ENCODE data around the gene GPATCH8.

The GPATCH8 gene

GRCh38 chr17:44527954-44528353 lies 24.7 kb upstream of the GPATCH8 start:
- in situ Hi-C loops (cut with MboI; ENCODE audit: low sequenced_read_pairs) = no loop called here

DNA sequence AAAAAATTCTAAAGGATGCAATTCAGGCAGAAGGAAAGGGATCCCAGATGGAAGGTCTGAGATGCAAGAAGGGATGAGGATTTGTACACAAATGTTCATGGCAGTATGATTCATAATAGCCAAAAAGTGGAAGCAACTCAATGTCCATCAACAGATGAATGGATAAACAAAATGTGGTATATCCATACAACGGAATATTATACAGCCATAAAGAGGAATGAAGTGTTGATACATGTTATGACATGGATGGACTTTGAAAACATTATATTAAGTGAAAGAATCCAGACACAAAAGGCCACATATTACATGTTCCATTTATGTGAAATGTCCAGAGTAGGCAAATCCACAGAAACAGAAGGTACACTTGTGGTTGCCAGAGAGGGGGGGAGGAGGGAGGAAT lies 23.9 kb upstream of the GPATCH8 start:
- in situ Hi-C loops (cut with MboI; ENCODE audit: low sequenced_read_pairs) = no loop called here

DNA sequence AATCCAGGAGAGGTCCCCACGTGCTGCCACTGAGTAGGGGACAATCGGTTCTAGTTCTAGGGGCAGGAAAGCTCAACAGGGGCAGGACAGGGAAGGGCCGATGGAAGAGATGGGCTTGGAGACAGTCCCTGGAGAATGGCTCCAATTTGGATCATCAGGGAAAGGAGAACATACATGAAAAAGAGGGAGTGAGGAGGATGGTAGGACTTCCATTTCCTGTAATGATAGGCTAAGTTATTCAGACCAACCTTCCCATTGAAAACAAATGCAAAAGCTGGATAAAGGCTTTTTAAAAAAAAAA lies 20.4 kb upstream of the GPATCH8 start:
- in situ Hi-C loops (cut with MboI; ENCODE audit: low sequenced_read_pairs) = loop anchor here (5.0 to 25.0 kb wide), 2 partner anchors 121 to 311 kb away; partner anchors contain the start of gene UBTF

- in situ Hi-C loops (cut with MboI; ENCODE audit: low sequenced_read_pairs) = loop anchor here (5.0 to 25.0 kb wide), 2 partner anchors 121 to 311 kb away; partner anchors contain the start of gene UBTF
Observed at GRCh38 chr17:44522883-44523671, 19.9 kb upstream of the GPATCH8 start.

DNA sequence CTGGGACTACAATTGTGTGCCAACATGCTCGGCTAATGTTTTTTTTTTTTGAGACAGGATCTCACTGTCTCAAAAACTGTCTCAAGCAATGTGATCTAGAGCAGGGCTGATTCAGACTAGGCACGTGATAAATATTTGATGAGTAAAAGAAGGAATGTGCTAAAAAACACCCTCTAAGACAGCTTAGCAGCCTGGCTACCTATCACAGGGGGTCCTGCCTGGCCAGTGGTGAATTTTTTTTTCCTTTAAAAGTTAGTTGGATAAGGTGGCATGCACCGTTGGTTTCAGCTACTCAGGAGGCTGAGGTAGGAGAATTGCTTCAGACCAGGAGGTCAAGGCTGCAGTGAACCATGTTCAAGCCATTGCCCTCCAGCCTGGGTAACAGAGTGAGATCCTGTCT lies 14.8 kb upstream of the GPATCH8 start:
- in situ Hi-C loops (cut with MboI; ENCODE audit: low sequenced_read_pairs) = loop anchor here (25.0 kb wide), 1 partner anchor 306 kb away; the partner anchor contains the start of gene UBTF

GRCh38 chr17:44511241-44512134 lies 8.3 kb upstream of the GPATCH8 start:
- in situ Hi-C loops (cut with MboI; ENCODE audit: low sequenced_read_pairs) = loop anchor here (25.0 kb wide), 1 partner anchor 299 kb away; the partner anchor contains the start of gene UBTF

GRCh38 chr17:44506939-44507604 lies 3.9 kb upstream of the GPATCH8 start:
- in situ Hi-C loops (cut with MboI; ENCODE audit: low sequenced_read_pairs) = loop anchor here (25.0 kb wide), 1 partner anchor 295 kb away; the partner anchor contains the start of gene UBTF

GRCh38 chr17:44502598-44503146 lies 534 bp downstream of the GPATCH8 start:
- in situ Hi-C loops (cut with MboI; ENCODE audit: low sequenced_read_pairs) = loop anchor here (25.0 kb wide), 1 partner anchor 290 kb away; the partner anchor contains the start of gene UBTF

GRCh38 chr17:44501866-44502375 lies 1.3 kb downstream of the GPATCH8 start:
- in situ Hi-C loops (cut with MboI; ENCODE audit: low sequenced_read_pairs) = loop anchor here (25.0 kb wide), 1 partner anchor 290 kb away; the partner anchor contains the start of gene UBTF

GRCh38 chr17:44499722-44500121 lies 3.5 kb downstream of the GPATCH8 start:
- in situ Hi-C loops (cut with MboI; ENCODE audit: low sequenced_read_pairs) = loop anchor here (25.0 kb wide), 1 partner anchor 287 kb away; the partner anchor contains the start of gene UBTF

- in situ Hi-C loops (cut with MboI; ENCODE audit: low sequenced_read_pairs) = no loop called here
Observed at GRCh38 chr17:44496815-44497214, 6.4 kb downstream of the GPATCH8 start.

DNA sequence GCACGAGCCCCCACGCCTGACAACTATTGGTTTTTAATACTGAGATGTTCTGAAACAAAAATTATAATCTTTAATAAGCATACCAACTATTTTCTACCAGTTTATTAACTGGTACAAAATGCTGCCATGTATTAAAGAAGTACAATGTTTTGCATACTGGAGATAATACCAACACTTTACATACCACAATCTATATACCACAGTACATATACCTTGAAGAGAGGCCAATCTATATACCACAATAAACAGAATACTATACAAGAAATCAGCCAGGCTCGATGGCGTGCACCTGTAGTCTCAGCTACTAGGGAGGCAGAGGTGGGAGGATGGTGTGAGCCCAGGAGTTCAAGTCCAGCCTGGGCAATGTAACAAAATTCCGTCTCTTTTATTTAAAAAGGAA lies 9.9 kb downstream of the GPATCH8 start:
- in situ Hi-C loops (cut with MboI; ENCODE audit: low sequenced_read_pairs) = no loop called here

GRCh38 chr17:44492706-44493272 lies 10.4 kb downstream of the GPATCH8 start:
- in situ Hi-C loops (cut with MboI; ENCODE audit: low sequenced_read_pairs) = no loop called here

DNA sequence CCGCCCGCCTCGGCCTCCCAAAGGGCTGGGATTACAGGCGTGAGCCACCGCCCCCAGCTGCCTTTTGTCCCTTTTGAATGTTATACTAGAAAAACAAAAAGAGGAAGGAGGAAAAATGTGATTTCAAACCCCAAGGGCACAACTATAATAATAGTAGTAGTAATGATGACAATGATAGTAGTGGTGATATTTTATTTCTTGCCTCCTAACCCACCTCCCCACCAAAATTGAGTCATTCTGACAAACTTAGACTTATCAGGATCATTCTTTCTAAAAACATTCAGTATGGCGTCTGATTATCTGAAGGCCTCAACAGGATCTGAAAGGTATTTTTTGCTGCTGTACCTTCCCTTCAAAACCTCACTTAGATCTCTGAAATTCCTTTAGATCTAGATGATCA lies 13.6 kb downstream of the GPATCH8 start:
- in situ Hi-C loops (cut with MboI; ENCODE audit: low sequenced_read_pairs) = no loop called here

DNA sequence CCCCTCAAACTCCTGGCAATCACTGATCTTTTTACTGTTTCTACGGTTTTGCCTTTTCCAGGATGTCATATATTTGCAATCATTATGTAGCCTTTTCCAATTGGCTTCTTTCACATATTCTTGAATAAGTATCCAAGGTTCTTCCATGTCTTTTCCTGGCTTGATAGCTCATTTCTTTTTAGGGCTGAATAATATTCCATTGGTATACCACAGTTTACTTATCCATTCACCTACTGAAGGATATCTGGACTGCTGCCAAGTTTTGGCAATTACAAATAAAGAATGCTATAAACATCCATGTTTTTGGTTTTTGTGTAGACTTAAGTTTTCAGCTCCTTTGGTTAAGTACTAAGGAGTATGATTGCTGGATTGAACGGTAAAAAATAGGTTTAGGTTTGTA lies 16.0 kb downstream of the GPATCH8 start:
- in situ Hi-C loops (cut with MboI; ENCODE audit: low sequenced_read_pairs) = no loop called here

DNA sequence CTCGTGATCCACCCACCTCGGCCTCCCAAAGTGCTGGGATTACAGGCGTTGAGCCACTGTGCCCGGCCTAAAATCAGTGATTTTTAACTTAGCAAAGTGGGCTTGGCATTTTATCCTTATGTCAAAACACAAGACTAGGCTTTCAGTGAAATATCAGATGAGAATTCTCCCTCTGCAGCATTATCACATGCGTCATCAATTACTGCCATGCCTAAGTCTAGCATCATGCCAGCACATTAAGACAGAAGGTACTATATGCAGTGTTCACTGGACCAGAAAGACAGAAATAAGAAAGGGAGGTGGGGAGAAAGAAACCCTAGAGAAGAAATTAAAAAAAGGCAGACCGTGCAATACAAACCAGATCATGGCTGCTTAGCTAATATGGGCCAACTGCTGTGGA lies 29.8 kb downstream of the GPATCH8 start:
- in situ Hi-C loops (cut with MboI; ENCODE audit: low sequenced_read_pairs) = no loop called here

DNA sequence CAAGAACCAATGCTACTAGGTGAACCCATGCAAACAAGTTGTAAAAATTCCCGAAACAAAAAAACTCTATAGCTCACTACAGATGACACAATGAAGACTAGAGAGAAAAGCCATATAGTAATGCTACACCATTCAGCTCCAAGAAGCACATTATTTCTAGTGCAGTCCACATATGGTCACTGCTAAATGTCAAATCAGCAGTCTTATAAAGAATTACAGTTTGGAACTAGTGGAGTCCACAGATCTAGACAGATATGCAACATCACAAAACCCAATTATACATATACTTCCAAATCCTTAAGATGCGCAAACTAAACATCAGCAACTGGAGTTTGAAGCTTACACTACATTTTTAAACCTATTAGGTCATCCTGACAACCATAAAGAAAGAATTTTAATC lies 33.5 kb downstream of the GPATCH8 start:
- in situ Hi-C loops (cut with MboI; ENCODE audit: low sequenced_read_pairs) = no loop called here

DNA sequence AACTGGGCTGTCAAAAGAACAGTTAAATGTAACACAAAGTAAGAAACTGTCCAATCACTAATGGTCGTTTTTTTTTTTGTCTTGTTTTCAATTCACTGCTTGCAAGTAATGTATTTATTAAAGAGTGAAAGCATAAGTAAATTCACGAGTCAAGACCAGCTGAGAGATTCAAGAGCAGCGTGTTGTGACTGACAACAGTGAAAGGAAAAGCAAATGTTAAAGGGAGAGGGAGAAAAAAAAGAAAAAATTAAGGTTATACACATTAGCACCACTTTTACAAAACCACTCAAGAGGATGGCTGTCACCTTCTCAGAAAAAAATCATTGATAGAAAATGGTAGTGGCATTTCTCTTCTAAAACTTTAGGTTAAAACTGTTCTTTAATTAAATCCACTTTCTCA lies 36.1 kb downstream of the GPATCH8 start:
- in situ Hi-C loops (cut with MboI; ENCODE audit: low sequenced_read_pairs) = no loop called here

GRCh38 chr17:44466339-44466738 lies 36.9 kb downstream of the GPATCH8 start:
- in situ Hi-C loops (cut with MboI; ENCODE audit: low sequenced_read_pairs) = no loop called here

DNA sequence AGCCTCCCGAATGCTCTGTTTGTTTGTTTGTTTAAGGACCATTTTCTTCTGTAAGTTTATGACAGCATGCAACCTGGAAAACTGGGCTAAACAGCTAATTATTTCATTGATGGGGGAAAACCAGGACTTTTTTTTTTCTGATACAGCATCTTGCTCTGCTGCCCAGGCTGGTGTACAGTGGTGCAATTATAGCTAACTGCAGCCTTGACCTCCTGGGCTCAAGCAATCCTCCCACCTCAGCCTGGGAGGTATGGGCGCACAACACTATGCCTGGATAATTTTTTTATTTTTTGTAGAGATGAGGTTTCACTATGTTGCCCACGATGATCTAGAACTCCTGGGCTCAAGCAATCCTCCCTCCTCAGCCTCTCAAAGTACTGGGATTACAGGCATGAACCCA lies 37.3 kb downstream of the GPATCH8 start:
- in situ Hi-C loops (cut with MboI; ENCODE audit: low sequenced_read_pairs) = no loop called here

Measured in HL-60/S4 (cell line).